BJ (cell line): ENCODE data around the gene CREB3L2. TPM values are rescaled to one million over a fixed set of nuclear protein-coding genes. Genes with fewer than 3 reads are reported as not detected.
A peak's percentile ranks its signal among the peaks of the same experiment; 100 is the strongest.

ENCODE experiments used
- CTCF ChIA-PET: fragments of 350-600 bp; formaldehyde crosslinking; extraction: SDS; loops from one replicate; lab custom pipeline; 2021; ENCODE audit warnings: antibody characterized with exemption, inconsistent platforms; lab: Yijun Ruan, JAX
- POLR2A ChIA-PET: fragments of 300-600 bp; sonication (Branson Sonifier 250); formaldehyde crosslinking; extraction: SDS; loops from one replicate; lab custom pipeline; 2021; ENCODE audit warnings: antibody characterized with exemption; lab: Charles Lee
- DNase-seq: peaks from one replicate; pipeline ENCODE4 v3.0.0-alpha.2; 2011; ENCODE audit warnings: low read depth
- H3K27me3 ChIP-seq: 2 replicates; pipeline ENCODE4 v1.6.0; 2011; ENCODE audit warnings: low read length; ENCODE audit not compliant: control insufficient read depth, insufficient read depth
- H3K36me3 ChIP-seq: 2 replicates; pipeline ENCODE4 v1.5.1; 2011; ENCODE audit warnings: low read length; ENCODE audit not compliant: control insufficient read depth, insufficient read depth
- H3K4me3 ChIP-seq: 2 replicates; pipeline ENCODE4 v1.5.1; 2011; ENCODE audit warnings: low read depth, mild to moderate bottlenecking, control low read depth, low read length
- polyA plus RNA-seq: library from polyadenylated mRNA; depleted of rRNA; stranded (reverse); fragments of >200 nt; gene quantifications from 2 replicates; pipeline ENCODE4 v1.2.3, GENCODE V29; 2011
- TF ChIP-seq, protein P1 (sequence below): IDR thresholded peaks from 2 replicates; pipeline ENCODE4 v1.5.1; 2011; ENCODE audit warnings: low read depth, mild to moderate bottlenecking, control low read depth, inconsistent platforms, low read length, moderate library complexity; ENCODE audit not compliant: insufficient read depth

CREB3L2 gene
- polyA plus RNA-seq, 1 experiment = 62.2 TPM

GRCh38 chr7:137893143-137893742, 108.6 kb downstream of the CREB3L2 start:
- POLR2A ChIA-PET = no interaction called here
- no peak for DNase-seq
- TF ChIP-seq, protein P1, sequence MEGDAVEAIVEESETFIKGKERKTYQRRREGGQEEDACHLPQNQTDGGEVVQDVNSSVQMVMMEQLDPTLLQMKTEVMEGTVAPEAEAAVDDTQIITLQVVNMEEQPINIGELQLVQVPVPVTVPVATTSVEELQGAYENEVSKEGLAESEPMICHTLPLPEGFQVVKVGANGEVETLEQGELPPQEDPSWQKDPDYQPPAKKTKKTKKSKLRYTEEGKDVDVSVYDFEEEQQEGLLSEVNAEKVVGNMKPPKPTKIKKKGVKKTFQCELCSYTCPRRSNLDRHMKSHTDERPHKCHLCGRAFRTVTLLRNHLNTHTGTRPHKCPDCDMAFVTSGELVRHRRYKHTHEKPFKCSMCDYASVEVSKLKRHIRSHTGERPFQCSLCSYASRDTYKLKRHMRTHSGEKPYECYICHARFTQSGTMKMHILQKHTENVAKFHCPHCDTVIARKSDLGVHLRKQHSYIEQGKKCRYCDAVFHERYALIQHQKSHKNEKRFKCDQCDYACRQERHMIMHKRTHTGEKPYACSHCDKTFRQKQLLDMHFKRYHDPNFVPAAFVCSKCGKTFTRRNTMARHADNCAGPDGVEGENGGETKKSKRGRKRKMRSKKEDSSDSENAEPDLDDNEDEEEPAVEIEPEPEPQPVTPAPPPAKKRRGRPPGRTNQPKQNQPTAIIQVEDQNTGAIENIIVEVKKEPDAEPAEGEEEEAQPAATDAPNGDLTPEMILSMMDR = no peak
- CTCF ChIA-PET = interaction anchor here (1.0 to 6.0 kb wide), 4 partner anchors 109 to 267 kb away, joined by 3 to 39 read pairs (median 6); partner anchors contain the start of gene CREB3L2
- Histone ChIP-seq H3K36me3 (peaks cover 13% of the 10 kb centered on the region), H3K4me3 (no peak overlapping the region), H3K27me3 (no peaks in the 10 kb centered on the region)

- Histone ChIP-seq H3K27me3 (no peaks in the 10 kb centered on the region), H3K36me3 (peaks cover 12% of the 10 kb centered on the region), H3K4me3 (no peak overlapping the region)
- CTCF ChIA-PET = interaction anchor here (0.7 to 2.4 kb wide), 6 partner anchors 9 to 235 kb away, joined by 3 to 10 read pairs (median 4); no protein-coding TSS in a partner anchor
- POLR2A ChIA-PET = no interaction called here
- DNase-seq = no peak
- TF ChIP-seq, protein P1 = no peak
Measured at GRCh38 chr7:137891016-137891655, 110.8 kb downstream of the CREB3L2 start.

DNA sequence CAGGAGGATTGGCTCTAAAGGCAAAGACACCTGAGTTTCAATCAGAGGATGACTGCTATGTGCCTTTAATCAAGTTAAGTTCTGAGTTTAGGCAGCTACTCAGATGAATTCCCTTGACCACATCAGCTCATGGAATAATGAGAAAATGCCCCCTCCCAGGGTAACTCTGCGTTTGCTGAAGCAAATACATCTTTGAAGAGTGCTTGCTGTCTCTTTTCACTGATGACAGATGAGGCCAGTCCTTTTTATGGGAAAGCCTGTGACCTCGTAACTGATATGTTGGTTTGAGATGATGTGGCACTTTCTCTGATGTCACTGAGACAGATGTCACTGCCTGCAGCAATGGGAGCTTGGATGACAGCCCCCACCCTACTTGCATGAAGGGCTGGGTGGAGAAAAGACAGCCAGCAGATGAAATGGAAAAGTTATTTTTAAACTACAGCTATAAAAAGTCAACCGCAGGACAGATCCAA, 111.4 kb downstream of the CREB3L2 start:
- no peak for DNase-seq
- Histone ChIP-seq H3K27me3 (no peaks in the 10 kb centered on the region), H3K4me3 (no peak overlapping the region), H3K36me3 (peaks cover 6% of the 10 kb centered on the region)
- ChIA-PET POLR2A (no interaction called here), CTCF (interaction anchor here (0.7 to 2.4 kb wide), 6 partner anchors 9 to 234 kb away, joined by 3 to 10 read pairs (median 4); no protein-coding TSS in a partner anchor)
- TF ChIP-seq, protein P1 = no peak

DNA sequence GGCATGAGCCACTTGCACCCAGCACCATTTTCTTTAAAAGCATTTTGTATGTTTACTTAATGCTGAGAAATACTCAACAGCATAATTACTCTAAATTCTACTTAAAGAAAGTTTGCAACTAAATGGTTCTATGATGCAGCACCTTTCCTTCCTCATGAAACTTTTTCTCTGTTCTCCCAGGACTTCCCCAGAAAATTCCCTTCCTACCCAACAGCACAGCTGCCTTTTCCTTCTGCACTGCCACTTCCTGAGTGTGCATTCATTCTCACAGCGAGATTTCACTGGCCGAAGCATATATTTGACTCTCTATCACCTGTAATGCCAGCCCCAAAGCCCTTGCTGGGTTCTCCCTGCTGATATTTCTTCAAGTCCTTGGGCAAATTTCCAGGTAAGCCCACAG, 113.6 kb downstream of the CREB3L2 start:
- no peak for DNase-seq
- CTCF ChIA-PET = interaction anchor here (0.7 to 1.5 kb wide), 5 partner anchors 9 to 233 kb away, joined by 3 to 4 read pairs (median 3); partner anchors contain the start of gene CREB3L2
- H3K4me3 ChIP-seq = no peak overlapping the region
- TF ChIP-seq, protein P1 = no peak
- POLR2A ChIA-PET = no interaction called here
- H3K36me3 ChIP-seq = peaks cover 10% of the 10 kb centered on the region
- no peaks in the 10 kb centered on the region for H3K27me3 ChIP-seq

GRCh38 chr7:137886746-137887145, 115.1 kb downstream of the CREB3L2 start:
- ChIA-PET POLR2A (no interaction called here), CTCF (interaction anchor here (0.7 kb wide), 1 partner anchor 230 kb away, joined by 3 read pairs; no protein-coding TSS in a partner anchor)
- H3K4me3 ChIP-seq = no peak overlapping the region
- TF ChIP-seq, protein P1 = no peak
- DNase-seq = peak; percentile 33
- peaks cover 10% of the 10 kb centered on the region for H3K36me3 ChIP-seq
- no peaks in the 10 kb centered on the region for H3K27me3 ChIP-seq
